NCI-H2227 treated with DMSO at 0.1 percent for 48 hours (cell line): ENCODE data around the gene F2RL3.
"Not testable (repeated sequence)": the region's sequence is repeated elsewhere in the genome, so short reads cannot be mapped to it uniquely, and the experiment has no call there.

ENCODE experiments used
- DNase-seq: peaks from one replicate; lab custom pipeline; 2025; lab: John Stamatoyannopoulos, UW

F2RL3 gene

DNA sequence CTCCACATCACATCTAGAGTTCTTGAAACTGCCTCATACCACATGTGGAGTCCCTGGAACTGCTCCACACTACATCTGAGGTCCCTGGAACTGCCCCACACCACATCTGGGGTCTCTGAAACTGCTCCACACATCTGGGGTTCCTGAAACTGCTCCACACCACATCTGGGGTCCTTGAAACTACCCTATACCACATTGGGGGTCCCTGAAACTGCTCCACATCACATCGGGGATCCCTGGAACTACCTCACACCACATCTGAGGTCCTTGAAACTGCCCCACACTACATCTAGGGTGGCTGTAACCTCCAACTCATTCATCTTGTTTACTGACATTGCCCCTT, 33.8 kb downstream of the F2RL3 start:
- no peak for DNase-seq

GRCh38 chr19:16922949-16923348, 34.1 kb downstream of the F2RL3 start:
- no peak for DNase-seq

- DNase-seq = no peak
Observed at GRCh38 chr19:16927883-16928282, 39.1 kb downstream of the F2RL3 start.

- no peak for DNase-seq
Observed at GRCh38 chr19:16928351-16928750, 39.6 kb downstream of the F2RL3 start.

DNA sequence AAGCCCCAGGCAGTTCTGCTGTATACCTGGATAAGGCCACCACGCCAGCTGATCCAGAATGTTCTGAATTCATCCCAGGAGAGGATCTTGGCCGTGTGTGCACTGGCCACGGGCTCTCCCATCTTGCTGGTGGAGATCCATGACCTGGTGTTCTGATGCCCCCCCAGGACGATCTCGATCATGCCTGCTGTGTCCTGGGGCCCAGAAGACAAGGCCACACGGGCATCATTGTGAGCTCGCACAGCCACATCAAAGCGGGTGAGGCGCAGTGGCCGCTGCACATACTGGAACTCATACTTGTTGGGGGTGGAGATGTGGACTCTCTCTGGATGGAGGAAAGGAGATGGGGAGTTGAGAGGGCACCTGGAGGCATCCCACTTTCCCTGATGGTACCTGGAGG, 40.1 kb downstream of the F2RL3 start:
- no peak for DNase-seq

GRCh38 chr19:16930753-16931152, 42.0 kb downstream of the F2RL3 start:
- no peak for DNase-seq

DNA sequence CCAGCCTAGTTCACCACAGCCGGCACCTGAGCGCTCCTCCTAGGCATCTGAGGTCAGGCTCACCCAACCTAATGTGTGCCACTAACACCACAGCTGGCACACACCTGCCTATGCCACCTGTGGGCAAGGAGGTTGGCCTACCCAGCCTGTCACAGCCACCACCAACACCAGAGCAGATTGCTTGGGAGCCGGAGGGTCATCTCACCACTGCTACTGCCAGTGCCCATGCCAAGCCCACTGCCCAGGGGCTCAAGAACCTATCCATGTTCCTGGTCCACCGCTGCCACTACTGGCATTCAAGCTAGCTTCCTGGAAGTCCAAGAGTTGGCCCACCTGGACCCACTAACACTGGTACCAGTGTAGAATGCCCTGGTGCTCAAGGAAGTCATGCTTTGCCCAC, 42.5 kb downstream of the F2RL3 start:
- DNase-seq = no peak

GRCh38 chr19:16934489-16934888, 45.7 kb downstream of the F2RL3 start:
- no peak for DNase-seq

GRCh38 chr19:16936901-16937300, 48.1 kb downstream of the F2RL3 start:
- DNase-seq = no peak

GRCh38 chr19:16937796-16938195, 49.0 kb downstream of the F2RL3 start:
- not testable (repeated sequence) for DNase-seq

DNA sequence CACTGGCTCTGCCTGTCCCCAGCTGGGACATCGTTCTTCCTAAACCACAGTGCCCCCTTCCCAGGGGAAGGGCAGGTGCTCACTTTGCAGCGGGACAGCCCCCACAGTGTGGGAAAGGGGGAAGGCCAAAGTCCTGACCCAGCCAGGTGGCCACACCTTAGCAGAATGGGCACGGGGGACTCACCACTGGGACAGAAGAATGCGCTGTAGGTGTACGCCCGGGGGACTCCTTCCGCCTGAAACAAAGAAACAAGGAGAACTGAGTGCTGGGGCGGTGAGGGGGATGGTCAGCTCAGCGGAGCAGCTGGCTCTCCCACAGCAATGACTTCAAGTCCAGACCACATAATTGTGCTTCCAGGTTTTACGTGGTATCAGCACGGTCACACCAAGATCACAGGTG, 49.4 kb downstream of the F2RL3 start:
- DNase-seq = no peak

DNA sequence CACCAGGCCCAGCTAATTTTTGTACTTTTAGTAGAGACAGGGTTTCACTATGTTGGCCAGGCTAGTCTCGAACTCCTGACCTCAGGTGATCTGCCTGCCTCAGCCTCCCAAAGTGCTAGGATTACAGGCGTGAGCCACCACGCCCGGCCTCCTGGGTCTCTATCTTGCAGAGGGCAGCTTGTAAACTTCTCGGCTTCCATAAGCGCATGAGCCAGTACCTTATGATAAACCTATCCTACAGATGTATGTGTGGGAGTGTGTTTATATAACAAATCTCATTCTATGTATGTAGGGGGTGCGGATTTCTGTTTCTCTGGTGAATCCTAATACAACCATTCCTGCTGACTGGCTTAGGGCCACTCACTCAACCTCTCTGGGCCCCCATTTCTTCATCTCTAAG, 51.3 kb downstream of the F2RL3 start:
- DNase-seq = not testable (repeated sequence)

- DNase-seq = no peak
Observed at GRCh38 chr19:16940626-16941025, 51.8 kb downstream of the F2RL3 start.
